ENCODE data around the gene PRR7. TPM values are rescaled to one million over a fixed set of nuclear protein-coding genes. Genes with fewer than 3 reads are reported as not detected.

PRR7 gene
- total RNA-seq, 1 experiment from 2014 or later = 40.6 TPM

- DNase-seq = peak; percentile 38
- Histone ChIP-seq H3K9ac (ENCODE audit: low read length) (no peak overlapping the region), H3K4me2 (ENCODE audit: low read length) (no peak overlapping the region), H3K27ac (ENCODE audit: low read length) (no peak overlapping the region), H2AFZ (ENCODE audit: low read length) (no peak overlapping the region), H3F3A (ENCODE audit: low read length, unreplicated experiment) (peaks cover 4% of the 10 kb centered on the region), H3K9me3 (ENCODE audit: low read length) (no peaks in the 10 kb centered on the region), H3K36me3 (ENCODE audit: low read depth, low read length) (peaks cover 56% of the 10 kb centered on the region), H3K27me3 (ENCODE audit: low read length) (no peaks in the 10 kb centered on the region), H3K79me2 (ENCODE audit: low read length) (peaks cover 38% of the 10 kb centered on the region), H3K4me1 (ENCODE audit: insufficient read depth, low read length) (peaks cover 36% of the 10 kb centered on the region), H3K9me2 (replicated peaks; ENCODE audit: low read length) (no peaks in the 10 kb centered on the region), H3K4me3 (ENCODE audit: low read length) (no peak overlapping the region), H4K20me1 (ENCODE audit: low read length) (peaks cover 8% of the 10 kb centered on the region; the same call in 1 of the 2 replicates)
- ChIA-PET POLR2A (ENCODE audit: unreplicated experiment) (no interaction called here), CTCF (no interaction called here)
- intact Hi-C loops (cut with micrococcal nuclease) = no loop called here
- ATAC-seq = no peak
- BruUV-seq (replicated peaks) = no TSS peak
- TF ChIP-seq CTCF (conservative IDR thresholded peaks at IDR 0.05; ENCODE audit: low read depth, low read length) = peak; percentile 72
- TF ChIP-seq EZH2 (IDR thresholded peaks at IDR 0.05; ENCODE audit: low read length, unreplicated experiment) = no peak
Observed at GRCh38 chr5:177491429-177491945, 44.9 kb downstream of the PRR7 start.

GRCh38 chr5:177491983-177492746, 45.6 kb downstream of the PRR7 start:
- ChIA-PET POLR2A (ENCODE audit: unreplicated experiment) (no interaction called here), CTCF (no interaction called here)
- intact Hi-C loops (cut with micrococcal nuclease) = no loop called here
- peaks cover 36% of the 10 kb centered on the region for H3K4me1 ChIP-seq (ENCODE audit: insufficient read depth, low read length)
- H3K27ac ChIP-seq (ENCODE audit: low read length) = no peak overlapping the region
- no peaks in the 10 kb centered on the region for H3K9me3 ChIP-seq (ENCODE audit: low read length)
- no peaks in the 10 kb centered on the region for H3K27me3 ChIP-seq (ENCODE audit: low read length)
- H3K9ac ChIP-seq (ENCODE audit: low read length) = no peak overlapping the region
- BruUV-seq (replicated peaks) = no TSS peak
- no peaks in the 10 kb centered on the region for H3K9me2 ChIP-seq (replicated peaks; ENCODE audit: low read length)
- DNase-seq (no peak), ATAC-seq (no peak)
- H2AFZ ChIP-seq (ENCODE audit: low read length) = no peak overlapping the region
- H3K79me2 ChIP-seq (ENCODE audit: low read length) = peaks cover 42% of the 10 kb centered on the region
- no peak overlapping the region for H3K4me3 ChIP-seq (ENCODE audit: low read length)
- no peak for TF ChIP-seq EZH2 (IDR thresholded peaks at IDR 0.05; ENCODE audit: low read length, unreplicated experiment)
- TF ChIP-seq EZH2phosphoT487 (IDR thresholded peaks at IDR 0.05; ENCODE audit: borderline replicate concordance, low read length) = no peak
- TF ChIP-seq CTCF (conservative IDR thresholded peaks at IDR 0.05; ENCODE audit: low read depth, low read length) = no peak
- peaks cover 4% of the 10 kb centered on the region for H3F3A ChIP-seq (ENCODE audit: low read length, unreplicated experiment)
- H3K4me2 ChIP-seq (ENCODE audit: low read length) = no peak overlapping the region
- H3K36me3 ChIP-seq (ENCODE audit: low read depth, low read length) = peaks cover 54% of the 10 kb centered on the region
- peaks cover 8% of the 10 kb centered on the region; the same call in 1 of the 2 replicates for H4K20me1 ChIP-seq (ENCODE audit: low read length)

GRCh38 chr5:177492841-177493240, 46.2 kb downstream of the PRR7 start:
- Histone ChIP-seq H3F3A (ENCODE audit: low read length, unreplicated experiment) (peaks cover 4% of the 10 kb centered on the region), H4K20me1 (ENCODE audit: low read length) (peaks cover 8% of the 10 kb centered on the region; the same call in 1 of the 2 replicates), H3K9ac (ENCODE audit: low read length) (no peak overlapping the region), H2AFZ (ENCODE audit: low read length) (no peak overlapping the region), H3K9me2 (replicated peaks; ENCODE audit: low read length) (no peaks in the 10 kb centered on the region), H3K9me3 (ENCODE audit: low read length) (no peaks in the 10 kb centered on the region), H3K4me2 (ENCODE audit: low read length) (no peak overlapping the region), H3K4me1 (ENCODE audit: insufficient read depth, low read length) (peaks cover 36% of the 10 kb centered on the region), H3K79me2 (ENCODE audit: low read length) (peaks cover 43% of the 10 kb centered on the region), H3K4me3 (ENCODE audit: low read length) (no peak overlapping the region), H3K27ac (ENCODE audit: low read length) (peak overlapping the region; percentile 93), H3K27me3 (ENCODE audit: low read length) (no peaks in the 10 kb centered on the region), H3K36me3 (ENCODE audit: low read depth, low read length) (peaks cover 47% of the 10 kb centered on the region)
- CTCF ChIA-PET = no interaction called here
- ATAC-seq = no peak
- intact Hi-C loops (cut with micrococcal nuclease) = no loop called here
- TF ChIP-seq CTCF (conservative IDR thresholded peaks at IDR 0.05; ENCODE audit: low read depth, low read length) (no peak), EZH2phosphoT487 (IDR thresholded peaks at IDR 0.05; ENCODE audit: borderline replicate concordance, low read length) (no peak), EZH2 (IDR thresholded peaks at IDR 0.05; ENCODE audit: low read length, unreplicated experiment) (no peak)
- no peak for DNase-seq
- POLR2A ChIA-PET (ENCODE audit: unreplicated experiment) = no interaction called here
- no TSS peak for BruUV-seq (replicated peaks)
